NCI-H128 (cell line): Measurements from ENCODE around the gene AFF1.
"Not testable (repeated sequence)": the region's sequence is repeated elsewhere in the genome, so short reads cannot be mapped to it uniquely, and the experiment has no call there.

Source experiments
- DNase-seq: peaks from one replicate; lab custom pipeline; 2025; ENCODE audit not compliant: unreplicated experiment; lab: John Stamatoyannopoulos, UW

Gene AFF1

DNA sequence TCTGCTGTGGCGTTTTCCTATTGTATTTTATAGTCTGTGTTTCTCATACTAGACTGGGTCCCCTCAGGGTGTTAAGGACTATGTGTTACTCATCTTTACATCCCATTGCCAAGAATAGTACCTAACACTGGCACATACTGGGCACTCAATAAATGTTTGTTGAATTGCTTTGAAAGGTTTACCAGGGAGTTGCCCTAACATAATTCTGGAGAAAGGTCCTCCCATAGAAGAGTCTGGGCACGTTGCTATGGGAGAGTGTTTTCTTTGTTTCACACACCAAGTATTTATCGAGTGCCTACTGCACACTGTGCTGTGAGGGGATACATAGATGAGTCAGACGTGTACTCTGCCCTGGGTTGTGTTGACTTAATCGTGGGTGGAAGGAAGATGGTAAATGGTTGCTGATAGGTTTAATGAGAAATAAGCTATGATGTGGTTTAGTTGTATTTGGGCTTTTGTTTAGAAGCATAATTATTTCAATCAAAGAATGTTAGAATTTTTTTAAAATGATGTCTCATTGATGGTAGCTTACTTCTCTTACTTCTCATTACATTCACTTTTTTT is 42.9 kb downstream of the AFF1 start:
- no peak for DNase-seq

- no peak for DNase-seq
Measured at GRCh38 chr4:86978709-86979108, 43.9 kb downstream of the AFF1 start.

- no peak for DNase-seq
Measured at GRCh38 chr4:86980230-86980629, 45.4 kb downstream of the AFF1 start.

DNA sequence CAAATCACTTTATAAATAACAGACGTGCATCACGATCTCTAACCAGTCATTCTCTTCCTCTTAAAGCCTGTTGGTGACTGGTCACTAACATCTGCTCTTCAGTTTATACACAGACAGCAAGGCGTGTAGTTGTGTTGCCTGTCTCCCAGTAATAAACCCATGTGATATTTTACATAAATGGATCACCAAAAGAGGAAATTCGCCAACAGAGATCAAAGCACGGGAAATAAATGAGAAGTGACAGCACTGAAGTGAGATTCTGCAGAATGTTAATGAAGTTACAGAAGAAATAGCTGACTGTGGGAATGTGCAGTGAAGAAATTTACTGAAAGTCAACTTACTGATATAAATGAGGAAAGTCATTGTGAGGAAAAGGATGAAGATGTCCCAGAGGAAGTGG is 47.0 kb downstream of the AFF1 start:
- no peak for DNase-seq

GRCh38 chr4:86985852-86986251 is 51.0 kb downstream of the AFF1 start:
- DNase-seq = not testable (repeated sequence)

DNA sequence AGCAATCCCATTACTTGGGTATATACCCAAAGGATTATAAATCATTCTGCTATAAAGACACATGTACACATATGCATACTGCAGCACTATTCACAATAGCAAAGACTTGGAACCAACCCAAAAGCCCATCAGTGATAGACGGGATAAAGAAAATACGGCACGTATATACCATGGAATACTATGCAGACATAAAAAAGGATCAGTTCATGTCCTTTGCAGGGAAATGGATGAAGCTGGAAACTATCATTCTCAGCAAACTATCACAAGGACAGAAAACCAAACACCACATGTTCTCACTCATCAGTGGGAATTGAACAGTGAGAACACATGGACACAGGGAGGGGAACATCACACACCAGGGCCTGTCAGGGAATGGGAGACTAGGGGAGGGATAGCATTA is 54.8 kb downstream of the AFF1 start:
- DNase-seq = not testable (repeated sequence)

- no peak for DNase-seq
Measured at GRCh38 chr4:86990510-86990909, 55.7 kb downstream of the AFF1 start.

DNA sequence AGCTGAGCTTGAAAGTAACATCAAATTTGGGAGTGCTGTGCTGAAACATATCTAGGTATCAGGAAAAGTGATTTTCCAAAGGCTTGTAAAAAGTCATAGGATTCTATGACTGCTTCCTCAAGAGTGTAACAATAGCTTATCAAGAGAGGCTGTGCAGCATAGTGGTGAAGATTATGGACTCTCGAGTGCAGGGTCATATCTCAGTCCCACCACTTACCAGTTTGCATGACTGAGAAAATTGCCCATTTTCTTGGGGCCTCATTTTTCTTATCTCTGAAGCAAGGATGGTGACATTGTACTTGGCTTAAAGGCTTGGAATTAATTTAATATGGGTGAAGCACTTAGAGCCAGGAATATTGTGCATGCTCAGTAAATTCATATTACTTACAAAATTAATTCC is 57.2 kb downstream of the AFF1 start:
- DNase-seq = no peak

DNA sequence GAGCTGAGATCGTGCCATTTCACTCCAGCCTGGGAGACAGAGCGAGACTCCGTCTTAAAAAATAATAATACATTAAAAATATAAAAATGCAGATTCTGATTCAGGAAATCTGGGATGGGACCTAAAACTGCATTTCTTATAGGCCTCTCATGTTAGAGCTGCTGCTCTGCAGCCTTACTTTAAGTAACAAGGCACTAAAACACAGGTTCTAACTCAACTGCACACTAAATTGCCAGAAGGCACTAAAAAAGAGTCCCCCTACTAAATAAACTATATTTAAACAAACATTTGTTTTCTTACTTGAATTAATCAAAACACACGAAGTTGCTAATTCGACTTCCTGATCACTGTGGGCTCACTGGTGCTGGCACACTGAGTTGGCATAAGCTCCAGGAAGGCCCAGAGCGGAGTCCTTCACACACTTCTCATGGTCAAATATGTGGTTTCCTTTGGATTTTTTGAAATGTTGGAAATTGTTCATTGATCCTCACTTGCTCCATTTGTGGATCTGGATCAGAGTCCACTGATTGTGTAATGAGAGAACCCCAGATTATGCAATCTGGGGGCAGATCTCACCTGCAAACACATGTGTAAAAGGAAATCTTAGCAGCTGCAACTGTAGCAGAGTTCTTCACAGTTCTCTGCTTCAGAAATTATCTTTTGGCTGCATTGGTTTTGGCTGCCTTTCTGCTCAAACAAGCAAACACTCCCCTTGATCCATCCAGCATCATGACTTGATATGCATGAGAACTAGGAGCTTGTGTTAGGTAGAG is 59.3 kb downstream of the AFF1 start:
- no peak for DNase-seq

DNA sequence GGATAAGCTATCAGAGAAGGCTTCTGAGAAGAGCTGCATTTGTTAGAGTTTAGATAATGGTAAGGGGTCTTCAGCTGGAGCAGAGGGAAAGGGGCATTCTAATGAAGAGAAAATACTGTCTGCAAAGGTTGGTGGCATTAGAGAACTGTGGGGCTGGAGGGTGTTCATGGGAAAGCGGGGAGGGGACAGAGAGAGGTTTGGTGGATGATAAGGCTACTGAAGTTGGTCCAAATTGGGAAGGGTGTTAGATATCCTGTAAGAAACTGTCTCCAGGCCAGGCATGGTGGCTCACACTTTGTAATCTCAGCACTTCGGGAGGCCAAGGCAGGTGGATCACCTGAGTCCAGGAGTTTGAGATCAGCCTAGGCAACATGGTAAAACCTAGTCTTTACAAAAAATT is 59.9 kb downstream of the AFF1 start:
- no peak for DNase-seq

- DNase-seq = not testable (repeated sequence)
Measured at GRCh38 chr4:86996510-86996909, 61.7 kb downstream of the AFF1 start.

- DNase-seq = no peak
Measured at GRCh38 chr4:86999136-86999643, 64.4 kb downstream of the AFF1 start.

GRCh38 chr4:87002682-87003043 is 67.9 kb downstream of the AFF1 start:
- DNase-seq = no peak

GRCh38 chr4:87003266-87003665 is 68.5 kb downstream of the AFF1 start:
- no peak for DNase-seq

- no peak for DNase-seq
Measured at GRCh38 chr4:87005369-87005689, 70.5 kb downstream of the AFF1 start.

- DNase-seq = no peak
Measured at GRCh38 chr4:87005690-87006425, 71.0 kb downstream of the AFF1 start.

GRCh38 chr4:87006426-87006675 is 71.5 kb downstream of the AFF1 start:
- DNase-seq = no peak

- DNase-seq = peak; percentile 78
Measured at GRCh38 chr4:87006676-87007527, 72.1 kb downstream of the AFF1 start.

DNA sequence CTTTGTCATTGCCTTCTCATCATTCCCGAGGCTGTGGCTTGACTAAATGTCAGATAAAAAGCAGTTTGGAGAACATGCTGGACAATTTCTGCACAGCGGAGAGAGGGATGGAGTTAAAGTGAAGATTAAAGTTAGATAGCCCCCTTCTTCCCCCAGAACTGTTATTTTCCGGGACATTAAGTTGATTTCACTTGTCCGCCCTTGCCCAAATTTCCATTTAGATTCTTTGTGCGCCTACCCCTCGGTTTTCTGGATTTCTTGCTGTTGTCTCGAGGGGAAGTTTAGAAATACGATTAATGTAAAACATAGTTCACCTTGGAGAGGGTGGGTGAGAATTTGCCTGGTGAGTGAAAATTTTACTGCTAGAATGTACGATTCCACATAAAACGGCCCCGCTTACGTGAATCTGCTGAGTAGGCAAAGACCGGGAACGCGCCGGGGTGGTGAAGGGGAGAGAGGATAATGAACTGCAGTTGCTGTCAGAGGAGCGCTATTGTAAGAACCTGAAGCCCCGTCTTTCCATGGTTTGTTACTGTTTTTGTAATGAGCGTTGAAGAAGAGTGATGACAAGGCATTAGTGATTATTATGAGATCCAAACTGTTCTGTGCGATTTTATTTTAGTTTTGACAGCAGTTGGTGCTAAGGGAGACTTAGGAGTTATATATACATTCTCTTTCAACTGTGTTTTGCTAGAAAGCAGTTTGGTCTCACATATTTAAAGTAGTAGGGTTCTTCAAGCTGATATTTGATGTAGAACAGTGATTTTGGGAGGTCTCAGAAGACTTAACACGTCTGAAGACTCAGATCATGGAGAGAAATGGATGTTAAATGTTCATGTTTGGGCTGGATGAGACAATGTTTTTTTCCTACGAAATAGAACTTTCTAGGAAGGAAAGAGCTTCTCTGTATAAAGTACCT is 73.0 kb downstream of the AFF1 start:
- no peak for DNase-seq

GRCh38 chr4:87009095-87009648 is 74.4 kb downstream of the AFF1 start:
- no peak for DNase-seq
